SK-MEL-5 (cell line): ENCODE measurements around the gene ALDH1A1. TPM values are rescaled to one million over a fixed set of nuclear protein-coding genes. Genes with fewer than 3 reads are reported as not detected.

Experiments used
- DNase-seq: peaks from one replicate; pipeline ENCODE4 v3.0.0-alpha.2; 2016; ENCODE audit warnings: low read depth, low spot score
- in situ Hi-C: cut with HindIII; loops from 2 replicates; pipeline ENCODE4 v1.10.0; 2016; ENCODE audit warnings: low sequenced_read_pairs, high pct_unique_total_duplicates, low pct_unique_long_range_greater_than_20kb
- total RNA-seq: library from RNA; depleted of rRNA; stranded (reverse); fragments of >200 nt; shearing (Covaris generic); gene quantifications from 2 replicates; pipeline ENCODE4 v1.2.3, GENCODE V29; 2014; rRNA removed

ALDH1A1 gene
- total RNA-seq, 1 experiment from 2014 or later, result 32.9 TPM

DNA sequence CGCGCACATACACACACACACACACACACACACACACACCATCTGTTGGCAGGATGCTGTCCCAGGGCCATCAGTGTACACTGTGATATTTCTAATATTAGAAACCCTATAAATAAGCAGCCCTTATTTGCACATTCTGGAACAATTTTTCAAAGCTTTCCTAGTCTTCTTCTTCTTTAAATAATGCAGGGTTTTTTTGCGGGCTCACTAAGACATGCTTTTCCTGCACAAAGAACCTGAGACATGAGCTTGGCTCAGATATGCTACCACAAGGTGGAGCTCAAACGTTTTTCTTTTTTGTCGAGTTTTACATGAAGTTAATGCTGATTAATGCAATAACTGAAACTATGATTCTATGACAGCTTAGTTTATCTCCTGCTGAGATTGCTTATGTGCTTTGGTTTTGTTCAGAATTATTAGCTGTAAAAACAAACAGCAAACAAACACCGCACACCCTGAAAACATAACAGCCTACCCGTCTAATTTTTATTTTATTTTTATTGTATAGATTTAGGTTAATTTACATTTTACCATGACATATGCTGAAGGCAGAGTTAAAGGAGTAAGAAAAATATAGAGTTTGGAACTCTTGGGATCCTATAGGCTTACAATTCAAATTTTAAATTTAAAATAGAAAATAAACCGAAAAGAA, 95.8 kb downstream of the ALDH1A1 start:
- in situ Hi-C loops, result loop anchor here (25.0 kb wide), 1 partner anchor 330 kb away; no protein-coding TSS in a partner anchor
- peak; percentile 88 for DNase-seq

- in situ Hi-C loops, result loop anchor here (25.0 kb wide), 1 partner anchor 331 kb away; no protein-coding TSS in a partner anchor
Observed at GRCh38 chr9:72855890-72856523, 96.8 kb downstream of the ALDH1A1 start.

DNA sequence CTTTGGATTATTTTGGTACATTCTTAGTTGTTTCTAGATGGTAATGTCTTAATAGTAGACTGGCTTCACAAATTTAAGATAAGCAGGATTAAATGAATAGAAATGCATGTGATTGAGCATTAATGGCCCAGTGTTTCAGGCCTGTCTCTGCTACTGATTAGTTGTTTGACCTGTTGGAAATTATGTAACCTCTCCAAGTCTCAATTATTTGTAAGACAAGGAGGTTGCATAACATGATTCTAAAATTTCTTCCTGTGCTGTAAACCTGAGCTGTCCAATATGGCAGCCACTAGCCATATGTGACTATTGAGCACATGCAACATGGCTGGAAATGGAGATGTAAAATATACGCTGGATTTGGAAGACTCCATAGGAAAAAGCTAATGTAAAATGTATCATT, 97.5 kb downstream of the ALDH1A1 start:
- no peak for DNase-seq
- in situ Hi-C loops, result loop anchor here (25.0 kb wide), 1 partner anchor 332 kb away; no protein-coding TSS in a partner anchor

More at GRCh38 chr9:72855890-72856523, 96.8 kb downstream of the ALDH1A1 start:
- DNase-seq, result no peak

Other genes starting within 250 kb of the ALDH1A1 start
- gene ANXA1, start 198.8 kb upstream of the ALDH1A1 start, total RNA-seq, result 25.0 and 27.0 TPM in 2 replicates